A549 (cell line): ENCODE measurements around the gene ARHGEF10L. TPM values are rescaled to one million over a fixed set of nuclear protein-coding genes. Genes with fewer than 3 reads are reported as not detected.

Experiments
- ATAC-seq, 2 experiments: fragments of 200-7000 bp in 1 of 2; fragments of >200 bp in 1 of 2; cut with Nextera tagmentation in 1 of 2; cut with Tn5 transposase in 1 of 2; 3 replicates each; pipeline versions ENCODE4 v1.8.0 to v1.9.1; 2018 to 2020; ENCODE audit warnings: mild to moderate bottlenecking in 1 of 2, moderate library complexity in 1 of 2
- CTCF ChIA-PET: fragments of 300-600 bp; sonication (Branson Sonifier 250); formaldehyde crosslinking; extraction: SDS; loops from one replicate; lab custom pipeline; 2021; ENCODE audit warnings: antibody characterized with exemption, inconsistent platforms; lab: Yijun Ruan, JAX
- POLR2A ChIA-PET: fragments of 350-600 bp; formaldehyde crosslinking; extraction: SDS; loops from one replicate; lab custom pipeline; 2021; ENCODE audit warnings: antibody characterized with exemption, inconsistent platforms; lab: Yijun Ruan, JAX
- DNase-seq, 2 experiments: peaks; one replicate each; pipeline versions ENCODE4 v3.0.0 to v3.0.0-alpha.2; 2011 to 2016; ENCODE audit warnings: low read depth in 1 of 2, low spot score in 1 of 2
- FAIRE-seq: peaks from 2 replicates; lab custom pipeline; 2011; peaks lifted over from hg19 to GRCh38; lab: Jason Lieb, UNC
- H3K27ac ChIP-seq, 2 experiments: fragments of >200 bp; sonication (Bioruptor Twin); formaldehyde crosslinking; 3 replicates each; pipeline ENCODE4 v1.5.1; 2016 to 2017
- H3K4me1 ChIP-seq: fragments of >200 bp; sonication (Bioruptor Twin); formaldehyde crosslinking; 3 replicates; pipeline ENCODE4 v1.6.1; 2016
- H3K4me2 ChIP-seq: fragments of >200 bp; sonication (Bioruptor Twin); formaldehyde crosslinking; 3 replicates; pipeline ENCODE4 v1.6.1; 2016
- H3K4me3 ChIP-seq: fragments of >200 bp; sonication (Bioruptor Twin); formaldehyde crosslinking; 3 replicates; pipeline ENCODE4 v1.5.1; 2016
- H3K9me3 ChIP-seq: fragments of >200 bp; sonication (Bioruptor Twin); formaldehyde crosslinking; 3 replicates; pipeline ENCODE4 v1.6.1; 2016
- ATOH8 ChIP-seq: fragments of 250-450 bp; sonication (Bioruptor Pico); IDR thresholded peaks from 2 replicates; pipeline ENCODE4 v1.5.0; 2020; ENCODE audit warnings: low read depth, mild to moderate bottlenecking, moderate library complexity
- BCL3 ChIP-seq: fragments of >200 bp; sonication (Bioruptor Twin); formaldehyde crosslinking; IDR thresholded peaks from 3 replicates; pipeline ENCODE4 v1.6.1; 2016
- CBX2 ChIP-seq: fragments of 200-600 bp; sonication (generic); IDR thresholded peaks from 2 replicates; pipeline ENCODE4 v1.6.1; 2016; ENCODE audit warnings: low read depth, mild to moderate bottlenecking, borderline replicate concordance
- CBX8 ChIP-seq: fragments of 200-600 bp; sonication (generic); IDR thresholded peaks from 2 replicates; pipeline ENCODE4 v1.6.1; 2016
- CHD2 ChIP-seq: fragments of 150-350 bp; IDR thresholded peaks from 2 replicates; pipeline ENCODE4 v1.6.1; 2014; ENCODE audit warnings: low read length; ENCODE audit not compliant: partially characterized antibody
- CHD4 ChIP-seq: fragments of 200-600 bp; sonication (generic); IDR thresholded peaks from 2 replicates; pipeline ENCODE4 v1.6.1; 2016; ENCODE audit warnings: antibody characterized with exemption, mild to moderate bottlenecking, borderline replicate concordance
- EHF ChIP-seq: fragments of 250-450 bp; sonication (Bioruptor Pico); IDR thresholded peaks from 2 replicates; pipeline ENCODE4 v1.5.0; 2020; ENCODE audit warnings: mild to moderate bottlenecking
- ELK1 ChIP-seq: fragments of 150-350 bp; IDR thresholded peaks from 2 replicates; pipeline ENCODE4 v1.6.1; 2014; ENCODE audit warnings: low read depth, mild to moderate bottlenecking, low read length
- FOSB ChIP-seq: fragments of 250-450 bp; sonication (Bioruptor Pico); IDR thresholded peaks from 2 replicates; pipeline ENCODE4 v1.5.0; 2020; ENCODE audit warnings: mild to moderate bottlenecking, moderate library complexity
- HOXA7 ChIP-seq: fragments of 250-450 bp; sonication (Bioruptor Pico); IDR thresholded peaks from 2 replicates; pipeline ENCODE4 v1.5.0; 2020; ENCODE audit warnings: mild to moderate bottlenecking, moderate library complexity
- JUN ChIP-seq, 2 experiments: fragments of >200 bp; sonication (Bioruptor Twin); formaldehyde crosslinking; IDR thresholded peaks; 2 replicates in 1 of 2; 3 replicates in 1 of 2; pipeline ENCODE4 v1.6.1; 2016 to 2017
- JUNB ChIP-seq: fragments of >200 bp; sonication (Bioruptor Twin); formaldehyde crosslinking; IDR thresholded peaks from 2 replicates; pipeline ENCODE4 v1.6.1; 2016
- KDM1A ChIP-seq: fragments of 200-600 bp; sonication (generic); IDR thresholded peaks from 2 replicates; pipeline ENCODE4 v1.6.1; 2016; ENCODE audit warnings: low read depth, mild to moderate bottlenecking
- MAZ ChIP-seq: fragments of 150-350 bp; IDR thresholded peaks from 2 replicates; pipeline ENCODE4 v1.6.1; 2014; ENCODE audit warnings: antibody characterized with exemption, low read depth, low read length, borderline replicate concordance
- NFE2L2 ChIP-seq: fragments of 150-350 bp; conservative IDR thresholded peaks from 2 replicates; pipeline ENCODE4 v1.6.1; 2014; ENCODE audit warnings: low read length
- PBX3 ChIP-seq: IDR thresholded peaks from 2 replicates; pipeline ENCODE4 v1.6.1; 2012
- POLR2A ChIP-seq: IDR thresholded peaks from 2 replicates; pipeline ENCODE4 v1.6.1; 2012; ENCODE audit warnings: mild to moderate bottlenecking, low read length
- POLR2AphosphoS2 ChIP-seq: conservative IDR thresholded peaks from 2 replicates; pipeline ENCODE4 v1.6.1; 2012; ENCODE audit warnings: low read length, improper control_type of control experiment, inconsistent platforms
- RFX5 ChIP-seq: fragments of 450-650 bp; IDR thresholded peaks from 2 replicates; pipeline ENCODE4 v1.7.1; 2014; ENCODE audit warnings: antibody characterized with exemption, mild to moderate bottlenecking, moderate library complexity
- ZC3H11A ChIP-seq: fragments of 450-650 bp; IDR thresholded peaks from 2 replicates; pipeline ENCODE4 v1.6.1; 2014; ENCODE audit warnings: antibody characterized with exemption, mild to moderate bottlenecking
- ZFP36 ChIP-seq: fragments of 450-650 bp; IDR thresholded peaks from 2 replicates; pipeline ENCODE4 v1.6.1; 2014; ENCODE audit warnings: borderline replicate concordance; ENCODE audit not compliant: partially characterized antibody
- WGBS: methylation state at CpG from one replicate; pipeline ENCODE4 v1.1.6; 2017; ENCODE audit errors: missing lambda C conversion rate; 5-methylcytosine and 5-hydroxymethylcytosine counted together
- polyA plus RNA-seq, 4 experiments: library from polyadenylated mRNA; depleted of rRNA in 3 of 4; stranded (reverse); fragments of >200 nt; fragmentation: RNase III in 1 of 4; extraction: RNeasy Plus Mini Kit Qiagen cat#74134 plus additional on column Dnase treatment in 1 of 4; gene quantifications; 2 replicates in 3 of 4; 3 replicates in 1 of 4; pipeline ENCODE4 v1.2.3, GENCODE V29; 2011 to 2017

The ARHGEF10L gene
- polyA plus RNA-seq, 2 of the 4 experiments (the other 2 are of a cell fraction), result 3.5 to 5.2 TPM

GRCh38 chr1:17639703-17640340 lies 100.3 kb downstream of the ARHGEF10L start:
- 85% methylated on average over 12 of the region's 14 CpGs for WGBS
- FAIRE-seq (no peak), ATAC-seq (no peak), DNase-seq (no peak)
- no peak for TF ChIP-seq ATOH8 (CRISPR knock-in tag)
- no peak for TF ChIP-seq MAZ
- no peak for TF ChIP-seq CHD4
- TF ChIP-seq CBX8, result no peak
- no peak for TF ChIP-seq CBX2
- TF ChIP-seq JUN (IDR thresholded peaks at IDR 0.05), result no peak
- no peak for TF ChIP-seq HOXA7 (CRISPR knock-in tag)
- TF ChIP-seq PBX3, result no peak
- TF ChIP-seq BCL3, result no peak
- TF ChIP-seq CHD2, result no peak
- TF ChIP-seq ZC3H11A, result no peak
- Histone ChIP-seq H3K4me1 (no peaks in the 10 kb centered on the region), H3K4me2 (no peak overlapping the region), H3K9me3 (no peaks in the 10 kb centered on the region), H3K4me3 (no peak overlapping the region), H3K27ac (no peak overlapping the region)
- ChIA-PET POLR2A (interaction anchor here (0.5 kb wide), 1 partner anchor 923 kb away, joined by 3 read pairs; no protein-coding TSS in a partner anchor), CTCF (no interaction called here)

GRCh38 chr1:17640393-17640792 lies 100.9 kb downstream of the ARHGEF10L start:
- WGBS, result 97% methylated on average over 4 of the region's 5 CpGs
- H3K9me3 ChIP-seq, result no peaks in the 10 kb centered on the region
- no peak for DNase-seq
- H3K4me1 ChIP-seq, result no peaks in the 10 kb centered on the region
- ATAC-seq, result no peak
- ChIA-PET POLR2A (no interaction called here), CTCF (no interaction called here)
- H3K4me2 ChIP-seq, result no peak overlapping the region
- H3K4me3 ChIP-seq, result no peak overlapping the region
- FAIRE-seq, result no peak
- TF ChIP-seq JUN (IDR thresholded peaks at IDR 0.05), result no peak
- no peak for TF ChIP-seq POLR2A
- TF ChIP-seq KDM1A, result no peak
- no peak for TF ChIP-seq CHD4
- TF ChIP-seq NFE2L2, result no peak
- TF ChIP-seq ZC3H11A, result no peak
- TF ChIP-seq FOSB (CRISPR knock-in tag), result no peak
- no peak for TF ChIP-seq CHD2
- TF ChIP-seq ELK1, result no peak
- TF ChIP-seq JUNB, result no peak
- TF ChIP-seq POLR2AphosphoS2, result no peak
- TF ChIP-seq RFX5, result no peak
- no peak for TF ChIP-seq ZFP36
- TF ChIP-seq EHF (CRISPR knock-in tag), result no peak
- no peak for TF ChIP-seq BCL3
- TF ChIP-seq, all 56 proteins: peak for 0
- no peak overlapping the region for H3K27ac ChIP-seq
